A549 treated with dexamethasone at 1 μM for 4 hours (cell line): ENCODE measurements around the gene TMEM135. TPM values are rescaled to one million over a fixed set of nuclear protein-coding genes. Genes with fewer than 3 reads are reported as not detected.

ENCODE experiments used
- total RNA-seq: library from RNA; stranded (reverse); fragments of 200-300 nt; extraction: Qiagen RNA extraction; gene quantifications from 5 replicates; pipeline ENCODE4 v1.2.3, GENCODE V29; 2022

Gene TMEM135
- 8.4 to 18.5 TPM (median 14.7 TPM) in 5 replicates for total RNA-seq

DNA sequence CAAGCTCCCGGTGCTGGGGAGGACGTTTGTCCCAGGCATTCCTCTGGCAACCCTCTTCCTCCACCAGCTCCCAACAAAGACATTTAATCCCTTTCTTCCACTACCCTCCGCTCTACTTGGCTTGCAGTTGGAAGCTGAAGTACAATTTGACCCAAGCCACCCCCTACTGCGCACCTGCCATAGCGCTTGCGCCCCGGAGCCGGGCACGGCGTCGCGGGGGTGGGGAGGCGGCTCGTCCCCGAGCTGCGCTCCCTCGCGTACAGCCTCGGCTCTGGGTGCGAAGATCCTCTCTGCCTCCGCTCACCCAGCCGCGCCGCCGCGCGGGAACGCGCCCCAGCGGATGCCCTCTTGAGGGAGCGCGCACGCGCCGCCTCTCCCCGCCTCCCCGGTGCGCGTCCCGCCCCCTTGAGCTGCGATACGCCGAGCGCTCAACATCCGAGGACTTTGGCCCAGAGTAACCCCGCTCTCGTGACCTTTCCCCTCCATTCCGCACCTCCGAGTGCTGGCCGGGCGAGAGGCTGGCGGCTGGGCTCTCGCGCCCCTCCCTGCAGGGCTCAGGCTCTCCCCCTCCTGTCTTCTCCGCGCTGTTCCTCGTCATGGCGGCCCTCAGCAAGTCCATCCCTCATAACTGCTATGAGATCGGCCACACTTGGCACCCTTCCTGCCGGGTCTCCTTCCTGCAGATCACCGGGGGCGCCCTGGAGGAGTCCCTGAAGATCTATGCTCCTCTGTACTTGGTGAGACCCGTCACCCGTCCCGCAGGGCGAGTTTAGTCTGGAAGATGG, at the start of gene TMEM135:
Gene TMEM135, plus strand, starts transcription at position 485 of the 785 bp plus-strand sequence. Its CDS starts 112 bp downstream, at position 597.

Other genes starting within 250 kb of the TMEM135 start
- gene PRSS23, start 237.4 kb upstream of the TMEM135 start, total RNA-seq, result 350 to 444 TPM (median 402 TPM) in 5 replicates
- gene FZD4, start 82.5 kb upstream of the TMEM135 start, total RNA-seq, result 1.1 to 1.8 TPM (median 1.4 TPM) in 5 replicates